Fibroblast of lung (primary cell): ENCODE data around the gene TEX50. TPM values are rescaled to one million over a fixed set of nuclear protein-coding genes. Genes with fewer than 3 reads are reported as not detected.
"Not testable (repeated sequence)": the region's sequence is repeated elsewhere in the genome, so short reads cannot be mapped to it uniquely, and the experiment has no call there.

ENCODE experiments used
- DNase-seq, 2 donors: peaks; one replicate each; pipeline versions ENCODE4 v3.0.0 to v3.0.0-alpha.2; 2010; ENCODE audit warnings: low read depth in 2 of 2
- H2AFZ ChIP-seq: 2 replicates; pipeline ENCODE4 v1.5.1; 2012; ENCODE audit warnings: low read length, control low read depth, inconsistent platforms
- H3K27ac ChIP-seq: 2 replicates; pipeline ENCODE4 v1.5.1; 2011; ENCODE audit warnings: low read length, control low read depth; ENCODE audit not compliant: insufficient read depth
- H3K27me3 ChIP-seq: 2 replicates; pipeline ENCODE4 v1.5.1; 2011; ENCODE audit warnings: mild to moderate bottlenecking, low read length; ENCODE audit not compliant: control insufficient read depth, insufficient read depth
- H3K36me3 ChIP-seq: 2 replicates; pipeline ENCODE4 v1.5.1; 2011; ENCODE audit warnings: low read length; ENCODE audit not compliant: control insufficient read depth, insufficient read depth
- H3K4me1 ChIP-seq: 2 replicates; pipeline ENCODE4 v1.5.1; 2011; ENCODE audit warnings: low read length; ENCODE audit not compliant: control insufficient read depth, insufficient read depth; ENCODE audit errors: extremely low read depth
- H3K4me2 ChIP-seq: 2 replicates; pipeline ENCODE4 v1.5.1; 2011; ENCODE audit warnings: low read length, control low read depth; ENCODE audit not compliant: insufficient read depth; ENCODE audit errors: extremely low read depth
- H3K4me3 ChIP-seq, 4 experiments: fragments of 200-600 bp in 1 of 4; sonication (generic) in 1 of 4; replicated peaks in 1 of 4; 2 replicates each; pipeline ENCODE4 v1.5.1; 2011 to 2016; ENCODE audit warnings: low read length in 4 of 4, low read depth in 3 of 4, mild to moderate bottlenecking in 3 of 4, control low read depth in 2 of 4, inconsistent platforms in 1 of 4, mixed read lengths in 1 of 4; ENCODE audit not compliant: insufficient read depth in 1 of 4; ENCODE audit errors: control extremely low read depth in 1 of 4
- H3K79me2 ChIP-seq: 2 replicates; pipeline ENCODE4 v1.5.1; 2012; ENCODE audit warnings: mild to moderate bottlenecking, low read length, inconsistent platforms; ENCODE audit not compliant: control insufficient read depth, insufficient read depth
- H3K9ac ChIP-seq: 2 replicates; pipeline ENCODE4 v1.5.1; 2011; ENCODE audit warnings: mild to moderate bottlenecking, low read length, control low read depth; ENCODE audit not compliant: insufficient read depth
- H3K9me3 ChIP-seq: 2 replicates; pipeline ENCODE4 v1.5.1; 2012; ENCODE audit warnings: low read depth, low read length; ENCODE audit not compliant: control insufficient read depth, insufficient read depth
- H4K20me1 ChIP-seq: 2 replicates; pipeline ENCODE4 v1.5.1; 2011; ENCODE audit warnings: low read length; ENCODE audit not compliant: control insufficient read depth, insufficient read depth; ENCODE audit errors: extremely low read depth
- CTCF ChIP-seq, 2 donors: IDR thresholded peaks in 1 of 2; conservative IDR thresholded peaks in 1 of 2; 1 replicate in 1 of 2; 2 replicates in 1 of 2; pipeline ENCODE4 v1.5.1; 2011 to 2012; ENCODE audit warnings: low read length in 2 of 2, control low read depth in 1 of 2, inconsistent platforms in 1 of 2, low read depth in 1 of 2, mild to moderate bottlenecking in 1 of 2
- EZH2 ChIP-seq: IDR thresholded peaks from 2 replicates; pipeline ENCODE4 v1.5.1; 2012; ENCODE audit warnings: low read length, control low read depth, mild to moderate bottlenecking; ENCODE audit errors: missing control alignments
- polyA minus RNA-seq: library from RNA; depleted of rRNA, polyadenylated mRNA; stranded (reverse); fragments of >200 nt; gene quantifications from 2 replicates; pipeline ENCODE4 v1.2.3, GENCODE V29; 2011; ENCODE audit warnings: low replicate concordance
- polyA plus RNA-seq, 2 donors: library from polyadenylated mRNA; depleted of rRNA in 1 of 2; stranded (reverse) in 1 of 2; unstranded in 1 of 2; fragments of >200 nt; gene quantifications; 2 replicates each; pipeline ENCODE4 v1.2.1, GENCODE V29; 2011 to 2012; ENCODE audit warnings: missing spikeins in 1 of 2
- total RNA-seq: library from RNA; depleted of rRNA; stranded (reverse); fragments of >200 nt; gene quantifications from 2 replicates; pipeline ENCODE4 v1.2.1, GENCODE V29; 2014

Gene TEX50
- not detected in 2 replicates for total RNA-seq
- not detected in 2 replicates for polyA plus RNA-seq
- polyA plus RNA-seq (2012): not detected in 2 replicates
- not detected in 2 replicates for polyA minus RNA-seq

- Histone ChIP-seq H4K20me1 (no peaks in the 10 kb centered on the region), H3K27me3 (no peaks in the 10 kb centered on the region), H3K9ac (no peak within 1 kb of the TSS), H3K4me1 (no peaks in the 10 kb centered on the region), H3K4me2 (no peak within 1 kb of the TSS), H3K9me3 (no peaks in the 10 kb centered on the region), H2AFZ (no peak within 1 kb of the TSS), H3K79me2 (no peaks in the 10 kb centered on the region), H3K27ac (no peak within 1 kb of the TSS), H3K36me3 (no peaks in the 10 kb centered on the region), H3K4me3 (no peak within 1 kb of the TSS)
- DNase-seq: no peak
- TF ChIP-seq EZH2: no peak
- no peak for TF ChIP-seq CTCF (conservative IDR thresholded peaks at IDR 0.05 in 1 of 2, IDR thresholded peaks at IDR 0.05 in 1 of 2; ENCODE audit: low read depth in 1 of 2, low read length in 2 of 2)
Observed at GRCh38 chr1:173635116-173635515, at the start of gene TEX50. TSS of gene TEX50 (plus strand) at chr1:173635338. CDS start at chr1:173635522, 184 bp downstream.

GRCh38 chr1:173590557-173590956 is 44.6 kb upstream of the TEX50 start:
- no peaks in the 10 kb centered on the region for H3K36me3 ChIP-seq
- no peaks in the 10 kb centered on the region for H3K79me2 ChIP-seq
- peak in 1 of 2 donors; percentile 8 for DNase-seq
- TF ChIP-seq CTCF (conservative IDR thresholded peaks at IDR 0.05 in 1 of 2, IDR thresholded peaks at IDR 0.05 in 1 of 2; ENCODE audit: low read depth in 1 of 2, low read length in 2 of 2) (no peak), EZH2 (no peak)
- H3K4me1 ChIP-seq: no peaks in the 10 kb centered on the region
- H4K20me1 ChIP-seq: no peaks in the 10 kb centered on the region
- H3K4me2 ChIP-seq: no peak overlapping the region
- H3K27ac ChIP-seq: no peak overlapping the region
- no peak overlapping the region for H3K9ac ChIP-seq
- H2AFZ ChIP-seq: no peak overlapping the region
- no peaks in the 10 kb centered on the region for H3K27me3 ChIP-seq
- no peak overlapping the region for H3K4me3 ChIP-seq
- H3K9me3 ChIP-seq: no peaks in the 10 kb centered on the region

- not testable (repeated sequence) for H3K27ac ChIP-seq, H3K27me3 ChIP-seq, H2AFZ ChIP-seq, H3K4me3 ChIP-seq, H3K9ac ChIP-seq, H4K20me1 ChIP-seq, H3K79me2 ChIP-seq, H3K36me3 ChIP-seq, H3K4me2 ChIP-seq, H3K4me1 ChIP-seq, DNase-seq, H3K9me3 ChIP-seq
Observed at GRCh38 chr1:173591138-173591537, 44.0 kb upstream of the TEX50 start.
